ENCODE results near the gene KRTAP4-11.
"Not testable (repeated sequence)": the region's sequence is repeated elsewhere in the genome, so short reads cannot be mapped to it uniquely, and the experiment has no call there.

DNA sequence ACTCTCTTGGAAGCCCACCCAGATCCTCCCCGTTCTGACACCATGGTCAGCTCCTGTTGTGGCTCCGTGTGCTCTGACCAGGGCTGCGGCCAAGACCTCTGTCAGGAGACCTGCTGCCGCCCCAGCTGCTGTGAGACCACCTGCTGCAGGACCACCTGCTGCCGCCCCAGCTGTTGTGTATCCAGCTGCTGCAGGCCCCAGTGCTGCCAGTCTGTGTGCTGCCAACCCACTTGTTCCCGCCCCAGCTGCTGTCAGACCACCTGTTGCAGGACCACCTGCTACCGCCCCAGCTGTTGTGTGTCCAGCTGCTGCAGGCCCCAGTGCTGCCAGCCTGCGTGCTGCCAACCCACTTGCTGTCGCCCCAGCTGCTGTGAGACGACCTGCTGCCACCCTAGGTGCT lies 12.8 kb downstream of the KRTAP4-11 start, which contains the start of gene KRTAP4-9:
- not testable (repeated sequence) for TF ChIP-seq EZH2 (IDR thresholded peaks at IDR 0.05; ENCODE audit: borderline replicate concordance, low read depth, low read length, poor library complexity, severe bottlenecking)
- TF ChIP-seq, protein P1, sequence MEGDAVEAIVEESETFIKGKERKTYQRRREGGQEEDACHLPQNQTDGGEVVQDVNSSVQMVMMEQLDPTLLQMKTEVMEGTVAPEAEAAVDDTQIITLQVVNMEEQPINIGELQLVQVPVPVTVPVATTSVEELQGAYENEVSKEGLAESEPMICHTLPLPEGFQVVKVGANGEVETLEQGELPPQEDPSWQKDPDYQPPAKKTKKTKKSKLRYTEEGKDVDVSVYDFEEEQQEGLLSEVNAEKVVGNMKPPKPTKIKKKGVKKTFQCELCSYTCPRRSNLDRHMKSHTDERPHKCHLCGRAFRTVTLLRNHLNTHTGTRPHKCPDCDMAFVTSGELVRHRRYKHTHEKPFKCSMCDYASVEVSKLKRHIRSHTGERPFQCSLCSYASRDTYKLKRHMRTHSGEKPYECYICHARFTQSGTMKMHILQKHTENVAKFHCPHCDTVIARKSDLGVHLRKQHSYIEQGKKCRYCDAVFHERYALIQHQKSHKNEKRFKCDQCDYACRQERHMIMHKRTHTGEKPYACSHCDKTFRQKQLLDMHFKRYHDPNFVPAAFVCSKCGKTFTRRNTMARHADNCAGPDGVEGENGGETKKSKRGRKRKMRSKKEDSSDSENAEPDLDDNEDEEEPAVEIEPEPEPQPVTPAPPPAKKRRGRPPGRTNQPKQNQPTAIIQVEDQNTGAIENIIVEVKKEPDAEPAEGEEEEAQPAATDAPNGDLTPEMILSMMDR (conservative IDR thresholded peaks at IDR 0.05; ENCODE audit: low read depth, low read length), result not testable (repeated sequence)
